Measurements from ENCODE around the gene KRT40. TPM values are rescaled to one million over a fixed set of nuclear protein-coding genes. Genes with fewer than 3 reads are reported as not detected.

Gene KRT40
- total RNA-seq, 1 experiment from 2014 or later, result not detected

- CTCF ChIA-PET, result no interaction called here
- Histone ChIP-seq H3K4me1 (peaks cover 48% of the 10 kb centered on the region), H3K27me3 (replicated peaks; ENCODE audit: control insufficient read depth, insufficient read depth, low read length) (no peaks in the 10 kb centered on the region), H3K9me3 (peaks cover 12% of the 10 kb centered on the region; the same call in 1 of the 2 replicates), H3K36me3 (ENCODE audit: control insufficient read depth, insufficient read depth, low read length) (no peaks in the 10 kb centered on the region), H3K4me3 (ENCODE audit: low read depth, low read length) (no peak overlapping the region)
- POLR2A ChIA-PET, result interaction anchor here (1.7 kb wide), 1 partner anchor 48 kb away, joined by 10 read pairs; no protein-coding TSS in a partner anchor
- TF ChIP-seq CTCF (IDR thresholded peaks at IDR 0.05; ENCODE audit: insufficient read depth in 1 of 2, low read depth in 1 of 2, low read length in 1 of 2, severe bottlenecking in 1 of 2, unreplicated experiment in 1 of 2), result no peak
- no peak for DNase-seq
- intact Hi-C loops (cut with micrococcal nuclease; ENCODE audit: unreplicated experiment), result no loop called here
- Mint-ChIP-seq H3K9me3 (ENCODE audit: unreplicated experiment) (peaks cover 34% of the 10 kb centered on the region), H3K4me3 (ENCODE audit: unreplicated experiment) (no peak overlapping the region), H3K36me3 (ENCODE audit: insufficient read depth, unreplicated experiment) (peaks cover 20% of the 10 kb centered on the region), H3K4me1 (ENCODE audit: low read depth, unreplicated experiment) (peaks cover 43% of the 10 kb centered on the region), H3K27ac (ENCODE audit: unreplicated experiment) (peak overlapping the region; percentile 66), H3K27me3 (ENCODE audit: insufficient read depth, unreplicated experiment) (no peaks in the 10 kb centered on the region)
- no TSS peak for BruUV-seq (replicated peaks)
These were observed 26.3 kb upstream of the KRT40 start for GRCh38 chr17:41010441-41010840.

GRCh38 chr17:41009936-41010335, 25.8 kb upstream of the KRT40 start:
- no peaks in the 10 kb centered on the region for H3K27me3 ChIP-seq (replicated peaks; ENCODE audit: control insufficient read depth, insufficient read depth, low read length)
- H3K4me3 Mint-ChIP-seq (ENCODE audit: unreplicated experiment), result no peak overlapping the region
- H3K27me3 Mint-ChIP-seq (ENCODE audit: insufficient read depth, unreplicated experiment), result no peaks in the 10 kb centered on the region
- TF ChIP-seq CTCF (IDR thresholded peaks at IDR 0.05; ENCODE audit: insufficient read depth in 1 of 2, low read depth in 1 of 2, low read length in 1 of 2, severe bottlenecking in 1 of 2, unreplicated experiment in 1 of 2), result no peak
- H3K9me3 Mint-ChIP-seq (ENCODE audit: unreplicated experiment), result peaks cover 29% of the 10 kb centered on the region
- peaks cover 12% of the 10 kb centered on the region; the same call in 1 of the 2 replicates for H3K9me3 ChIP-seq
- no peak overlapping the region for H3K4me3 ChIP-seq (ENCODE audit: low read depth, low read length)
- peaks cover 50% of the 10 kb centered on the region for H3K4me1 ChIP-seq
- peak overlapping the region; percentile 94 for H3K27ac Mint-ChIP-seq (ENCODE audit: unreplicated experiment)
- H3K4me1 Mint-ChIP-seq (ENCODE audit: low read depth, unreplicated experiment), result peaks cover 47% of the 10 kb centered on the region
- no peaks in the 10 kb centered on the region for H3K36me3 ChIP-seq (ENCODE audit: control insufficient read depth, insufficient read depth, low read length)
- DNase-seq, result no peak
- CTCF ChIA-PET, result no interaction called here
- intact Hi-C loops (cut with micrococcal nuclease; ENCODE audit: unreplicated experiment), result loop anchor here (1.0 kb wide), 6 partner anchors 38 to 172 kb away; no protein-coding TSS in a partner anchor
- POLR2A ChIA-PET, result interaction anchor here (1.7 kb wide), 1 partner anchor 49 kb away, joined by 10 read pairs; no protein-coding TSS in a partner anchor
- TSS peak; percentile 70 for BruUV-seq (replicated peaks)
- H3K36me3 Mint-ChIP-seq (ENCODE audit: insufficient read depth, unreplicated experiment), result peaks cover 20% of the 10 kb centered on the region

GRCh38 chr17:41009301-41009760, 25.2 kb upstream of the KRT40 start:
- H3K36me3 ChIP-seq (ENCODE audit: control insufficient read depth, insufficient read depth, low read length), result no peaks in the 10 kb centered on the region
- no TSS peak for BruUV-seq (replicated peaks)
- peaks cover 50% of the 10 kb centered on the region for H3K4me1 ChIP-seq
- Mint-ChIP-seq H3K9me3 (ENCODE audit: unreplicated experiment) (peaks cover 27% of the 10 kb centered on the region), H3K36me3 (ENCODE audit: insufficient read depth, unreplicated experiment) (peaks cover 20% of the 10 kb centered on the region), H3K27ac (ENCODE audit: unreplicated experiment) (peak overlapping the region; percentile 94), H3K4me1 (ENCODE audit: low read depth, unreplicated experiment) (peaks cover 52% of the 10 kb centered on the region), H3K27me3 (ENCODE audit: insufficient read depth, unreplicated experiment) (no peaks in the 10 kb centered on the region), H3K4me3 (ENCODE audit: unreplicated experiment) (peak overlapping the region; percentile 42)
- intact Hi-C loops (cut with micrococcal nuclease; ENCODE audit: unreplicated experiment), result loop anchor here (1.0 kb wide), 6 partner anchors 39 to 173 kb away; no protein-coding TSS in a partner anchor
- no peak for TF ChIP-seq CTCF (IDR thresholded peaks at IDR 0.05; ENCODE audit: insufficient read depth in 1 of 2, low read depth in 1 of 2, low read length in 1 of 2, severe bottlenecking in 1 of 2, unreplicated experiment in 1 of 2)
- peaks cover 12% of the 10 kb centered on the region; the same call in 1 of the 2 replicates for H3K9me3 ChIP-seq
- peak; percentile 83 to 86 for DNase-seq
- ChIA-PET CTCF (no interaction called here), POLR2A (interaction anchor here (1.7 kb wide), 1 partner anchor 50 kb away, joined by 10 read pairs; no protein-coding TSS in a partner anchor)
- no peaks in the 10 kb centered on the region for H3K27me3 ChIP-seq (replicated peaks; ENCODE audit: control insufficient read depth, insufficient read depth, low read length)
- no peak overlapping the region for H3K4me3 ChIP-seq (ENCODE audit: low read depth, low read length)
